ENCODE results near the gene SERPING1.

DNA sequence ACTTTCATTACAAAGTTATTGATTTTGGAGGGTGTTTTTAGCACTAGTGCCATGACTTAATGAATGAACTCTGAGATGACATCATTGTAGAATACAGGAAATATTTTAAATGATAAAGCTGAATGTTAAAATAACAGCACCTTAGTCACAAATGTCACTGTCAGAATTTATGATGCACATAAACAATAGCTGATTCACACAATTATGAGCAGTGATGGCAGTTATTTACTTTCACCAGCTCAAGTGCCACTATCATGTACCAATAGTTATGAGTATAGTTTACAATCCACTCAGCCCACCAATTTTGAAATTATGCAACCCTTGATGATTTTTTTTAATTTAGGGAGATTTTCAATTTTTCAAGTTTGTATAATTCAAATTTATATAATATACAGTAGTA is 23.0 kb downstream of the SERPING1 start:
- TF ChIP-seq POLR2AphosphoS5 (IDR thresholded peaks at IDR 0.05; ENCODE audit: low read depth, low read length), result no peak
- TF ChIP-seq, protein P1, sequence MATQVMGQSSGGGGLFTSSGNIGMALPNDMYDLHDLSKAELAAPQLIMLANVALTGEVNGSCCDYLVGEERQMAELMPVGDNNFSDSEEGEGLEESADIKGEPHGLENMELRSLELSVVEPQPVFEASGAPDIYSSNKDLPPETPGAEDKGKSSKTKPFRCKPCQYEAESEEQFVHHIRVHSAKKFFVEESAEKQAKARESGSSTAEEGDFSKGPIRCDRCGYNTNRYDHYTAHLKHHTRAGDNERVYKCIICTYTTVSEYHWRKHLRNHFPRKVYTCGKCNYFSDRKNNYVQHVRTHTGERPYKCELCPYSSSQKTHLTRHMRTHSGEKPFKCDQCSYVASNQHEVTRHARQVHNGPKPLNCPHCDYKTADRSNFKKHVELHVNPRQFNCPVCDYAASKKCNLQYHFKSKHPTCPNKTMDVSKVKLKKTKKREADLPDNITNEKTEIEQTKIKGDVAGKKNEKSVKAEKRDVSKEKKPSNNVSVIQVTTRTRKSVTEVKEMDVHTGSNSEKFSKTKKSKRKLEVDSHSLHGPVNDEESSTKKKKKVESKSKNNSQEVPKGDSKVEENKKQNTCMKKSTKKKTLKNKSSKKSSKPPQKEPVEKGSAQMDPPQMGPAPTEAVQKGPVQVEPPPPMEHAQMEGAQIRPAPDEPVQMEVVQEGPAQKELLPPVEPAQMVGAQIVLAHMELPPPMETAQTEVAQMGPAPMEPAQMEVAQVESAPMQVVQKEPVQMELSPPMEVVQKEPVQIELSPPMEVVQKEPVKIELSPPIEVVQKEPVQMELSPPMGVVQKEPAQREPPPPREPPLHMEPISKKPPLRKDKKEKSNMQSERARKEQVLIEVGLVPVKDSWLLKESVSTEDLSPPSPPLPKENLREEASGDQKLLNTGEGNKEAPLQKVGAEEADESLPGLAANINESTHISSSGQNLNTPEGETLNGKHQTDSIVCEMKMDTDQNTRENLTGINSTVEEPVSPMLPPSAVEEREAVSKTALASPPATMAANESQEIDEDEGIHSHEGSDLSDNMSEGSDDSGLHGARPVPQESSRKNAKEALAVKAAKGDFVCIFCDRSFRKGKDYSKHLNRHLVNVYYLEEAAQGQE (IDR thresholded peaks at IDR 0.05; ENCODE audit: insufficient read depth in 1 of 2, low read depth in 2 of 2, low read length in 2 of 2), result no peak
- TF ChIP-seq SIN3A (IDR thresholded peaks at IDR 0.05; ENCODE audit: borderline replicate concordance, insufficient read depth, low read length), result no peak
- TF ChIP-seq FOXP2 (optimal IDR thresholded peaks at IDR 0.05; ENCODE audit: borderline replicate concordance, extremely low read depth, extremely low read length, insufficient read depth), result no peak
- no peak for TF ChIP-seq TAF1 (IDR thresholded peaks at IDR 0.05; ENCODE audit: borderline replicate concordance, insufficient read depth, low read length)

Data from PFSK-1 (cell line).